IPS-18a (cell line): ENCODE measurements around the gene OSBPL9.
"Not testable (repeated sequence)": the region's sequence is repeated elsewhere in the genome, so short reads cannot be mapped to it uniquely, and the experiment has no call there.

Source experiments
- H3K27ac ChIP-seq: one replicate; pipeline ENCODE4 v1.5.1; 2013; ENCODE audit warnings: low read length
- H3K27me3 ChIP-seq: one replicate; pipeline ENCODE4 v1.6.1; 2013; ENCODE audit warnings: mild to moderate bottlenecking, low read length; ENCODE audit not compliant: control insufficient read depth, insufficient read depth
- H3K36me3 ChIP-seq: one replicate; pipeline ENCODE4 v1.6.1; 2013; ENCODE audit warnings: low read depth, low read length; ENCODE audit not compliant: control insufficient read depth
- H3K4me1 ChIP-seq: one replicate; pipeline ENCODE4 v1.6.1; 2013; ENCODE audit warnings: low read depth, low read length; ENCODE audit not compliant: control insufficient read depth
- H3K4me3 ChIP-seq: one replicate; pipeline ENCODE4 v1.5.1; 2013; ENCODE audit warnings: low read length
- H3K9ac ChIP-seq: one replicate; pipeline ENCODE4 v1.6.1; 2013; ENCODE audit warnings: mild to moderate bottlenecking, low read length, moderate library complexity
- H3K9me3 ChIP-seq: one replicate; pipeline ENCODE4 v1.6.1; 2013; ENCODE audit warnings: low read depth, low read length; ENCODE audit not compliant: control insufficient read depth

OSBPL9 gene

GRCh38 chr1:51578383-51579109 lies 38.3 kb upstream of the OSBPL9 start:
- H3K9ac ChIP-seq, result no peak overlapping the region
- H3K27me3 ChIP-seq, result no peaks in the 10 kb centered on the region
- H3K27ac ChIP-seq, result no peak overlapping the region
- H3K4me3 ChIP-seq, result no peak overlapping the region
- no peaks in the 10 kb centered on the region for H3K4me1 ChIP-seq
- H3K36me3 ChIP-seq, result no peaks in the 10 kb centered on the region
- H3K9me3 ChIP-seq, result no peaks in the 10 kb centered on the region

GRCh38 chr1:51581238-51581637 lies 35.7 kb upstream of the OSBPL9 start:
- Histone ChIP-seq H3K9ac (no peak overlapping the region), H3K27ac (no peak overlapping the region), H3K27me3 (no peaks in the 10 kb centered on the region), H3K36me3 (no peaks in the 10 kb centered on the region), H3K4me3 (no peak overlapping the region), H3K9me3 (no peaks in the 10 kb centered on the region), H3K4me1 (no peaks in the 10 kb centered on the region)

GRCh38 chr1:51583532-51583931 lies 33.4 kb upstream of the OSBPL9 start:
- Histone ChIP-seq H3K9me3 (no peaks in the 10 kb centered on the region), H3K27me3 (no peaks in the 10 kb centered on the region), H3K27ac (no peak overlapping the region), H3K4me3 (no peak overlapping the region), H3K9ac (no peak overlapping the region), H3K36me3 (no peaks in the 10 kb centered on the region), H3K4me1 (no peaks in the 10 kb centered on the region)

- Histone ChIP-seq H3K36me3 (no peaks in the 10 kb centered on the region), H3K4me1 (no peaks in the 10 kb centered on the region), H3K9me3 (no peaks in the 10 kb centered on the region), H3K4me3 (no peak overlapping the region), H3K27me3 (no peaks in the 10 kb centered on the region), H3K27ac (no peak overlapping the region), H3K9ac (no peak overlapping the region)
Observed at GRCh38 chr1:51584021-51584420, 32.9 kb upstream of the OSBPL9 start.

- H3K36me3 ChIP-seq, result no peaks in the 10 kb centered on the region
- H3K27ac ChIP-seq, result no peak overlapping the region
- H3K4me1 ChIP-seq, result no peaks in the 10 kb centered on the region
- H3K4me3 ChIP-seq, result no peak overlapping the region
- H3K27me3 ChIP-seq, result no peaks in the 10 kb centered on the region
- no peak overlapping the region for H3K9ac ChIP-seq
- no peaks in the 10 kb centered on the region for H3K9me3 ChIP-seq
Observed at GRCh38 chr1:51592711-51593110, 24.2 kb upstream of the OSBPL9 start.

- no peaks in the 10 kb centered on the region for H3K27me3 ChIP-seq
- no peak overlapping the region for H3K4me3 ChIP-seq
- H3K36me3 ChIP-seq, result no peaks in the 10 kb centered on the region
- no peaks in the 10 kb centered on the region for H3K9me3 ChIP-seq
- no peaks in the 10 kb centered on the region for H3K4me1 ChIP-seq
- H3K9ac ChIP-seq, result no peak overlapping the region
- no peak overlapping the region for H3K27ac ChIP-seq
Observed at GRCh38 chr1:51594716-51595115, 22.2 kb upstream of the OSBPL9 start.

GRCh38 chr1:51600529-51600928 lies 16.4 kb upstream of the OSBPL9 start:
- no peak overlapping the region for H3K4me3 ChIP-seq
- no peak overlapping the region for H3K27ac ChIP-seq
- no peaks in the 10 kb centered on the region for H3K36me3 ChIP-seq
- H3K27me3 ChIP-seq, result no peaks in the 10 kb centered on the region
- no peak overlapping the region for H3K9ac ChIP-seq
- no peaks in the 10 kb centered on the region for H3K4me1 ChIP-seq
- H3K9me3 ChIP-seq, result no peaks in the 10 kb centered on the region

GRCh38 chr1:51600965-51601364 lies 15.9 kb upstream of the OSBPL9 start:
- H3K36me3 ChIP-seq, result no peaks in the 10 kb centered on the region
- no peak overlapping the region for H3K9ac ChIP-seq
- no peak overlapping the region for H3K4me3 ChIP-seq
- H3K9me3 ChIP-seq, result no peaks in the 10 kb centered on the region
- no peaks in the 10 kb centered on the region for H3K27me3 ChIP-seq
- no peak overlapping the region for H3K27ac ChIP-seq
- no peaks in the 10 kb centered on the region for H3K4me1 ChIP-seq

GRCh38 chr1:51605961-51606723 lies 10.8 kb upstream of the OSBPL9 start:
- H3K27ac ChIP-seq, result no peak overlapping the region
- H3K4me1 ChIP-seq, result no peaks in the 10 kb centered on the region
- no peaks in the 10 kb centered on the region for H3K9me3 ChIP-seq
- no peaks in the 10 kb centered on the region for H3K27me3 ChIP-seq
- H3K36me3 ChIP-seq, result no peaks in the 10 kb centered on the region
- H3K4me3 ChIP-seq, result no peak overlapping the region
- H3K9ac ChIP-seq, result no peak overlapping the region

GRCh38 chr1:51607681-51608095 lies 9.2 kb upstream of the OSBPL9 start:
- no peak overlapping the region for H3K27ac ChIP-seq
- no peaks in the 10 kb centered on the region for H3K36me3 ChIP-seq
- H3K4me1 ChIP-seq, result no peaks in the 10 kb centered on the region
- H3K9ac ChIP-seq, result no peak overlapping the region
- no peak overlapping the region for H3K4me3 ChIP-seq
- H3K9me3 ChIP-seq, result no peaks in the 10 kb centered on the region
- H3K27me3 ChIP-seq, result no peaks in the 10 kb centered on the region

- H3K4me3 ChIP-seq, H3K27ac ChIP-seq, H3K9me3 ChIP-seq, H3K4me1 ChIP-seq, H3K9ac ChIP-seq, H3K27me3 ChIP-seq, H3K36me3 ChIP-seq: not testable (repeated sequence)
Observed at GRCh38 chr1:51610104-51610503, 6.8 kb upstream of the OSBPL9 start.

GRCh38 chr1:51610637-51611036 lies 6.3 kb upstream of the OSBPL9 start:
- H3K4me3 ChIP-seq, result no peak overlapping the region
- no peaks in the 10 kb centered on the region for H3K27me3 ChIP-seq
- no peaks in the 10 kb centered on the region for H3K4me1 ChIP-seq
- no peak overlapping the region for H3K9ac ChIP-seq
- no peaks in the 10 kb centered on the region for H3K9me3 ChIP-seq
- no peak overlapping the region for H3K27ac ChIP-seq
- no peaks in the 10 kb centered on the region for H3K36me3 ChIP-seq
